Hindlimb muscle (tissue), 1 donor: ENCODE measurements around the gene MMP24OS. TPM values are rescaled to one million over a fixed set of nuclear protein-coding genes. Genes with fewer than 3 reads are reported as not detected.
"Not testable (repeated sequence)": the region's sequence is repeated elsewhere in the genome, so short reads cannot be mapped to it uniquely, and the experiment has no call there.

Experiments used
- DNase-seq: peaks from one replicate; pipeline ENCODE4 v3.0.0-alpha.2; 2013
- polyA plus RNA-seq: library from polyadenylated mRNA; unstranded; fragments of 120-200 nt; gene quantifications from one replicate; pipeline ENCODE4 v1.2.1, GENCODE V29; 2013; ENCODE audit not compliant: insufficient read length

The MMP24OS gene
- polyA plus RNA-seq, 1 donor, result 29.2 TPM

GRCh38 chr20:35274172-35275092, 3.5 kb downstream of the MMP24OS start:
- no peak for DNase-seq

- DNase-seq, result no peak
These were observed 4.3 kb downstream of the MMP24OS start for GRCh38 chr20:35273449-35274171.

- no peak for DNase-seq
These were observed 6.0 kb downstream of the MMP24OS start for GRCh38 chr20:35271904-35272303.

GRCh38 chr20:35271073-35271882, 6.6 kb downstream of the MMP24OS start:
- no peak for DNase-seq

GRCh38 chr20:35270021-35270902, 7.7 kb downstream of the MMP24OS start:
- DNase-seq, result no peak

- no peak for DNase-seq
These were observed 8.7 kb downstream of the MMP24OS start for GRCh38 chr20:35269055-35269781.

GRCh38 chr20:35267092-35267491, 10.8 kb downstream of the MMP24OS start:
- DNase-seq, result no peak

GRCh38 chr20:35264755-35265154, 13.2 kb downstream of the MMP24OS start:
- no peak for DNase-seq

- DNase-seq, result no peak
These were observed 14.2 kb downstream of the MMP24OS start for GRCh38 chr20:35263532-35264341.

- DNase-seq, result not testable (repeated sequence)
These were observed 15.0 kb downstream of the MMP24OS start for GRCh38 chr20:35262731-35263531.

GRCh38 chr20:35262321-35262720, 15.6 kb downstream of the MMP24OS start:
- not testable (repeated sequence) for DNase-seq

GRCh38 chr20:35260426-35260825, 17.5 kb downstream of the MMP24OS start:
- DNase-seq, result no peak

GRCh38 chr20:35257175-35257909, 20.6 kb downstream of the MMP24OS start:
- no peak for DNase-seq

- DNase-seq, result no peak
These were observed 23.4 kb downstream of the MMP24OS start for GRCh38 chr20:35254448-35254999.

GRCh38 chr20:35253010-35253409, 24.9 kb downstream of the MMP24OS start:
- DNase-seq, result no peak

- DNase-seq, result not testable (repeated sequence)
These were observed 25.3 kb downstream of the MMP24OS start for GRCh38 chr20:35252598-35252997.

- DNase-seq, result no peak
These were observed 25.9 kb downstream of the MMP24OS start for GRCh38 chr20:35252037-35252461.

GRCh38 chr20:35251613-35251940, 26.3 kb downstream of the MMP24OS start:
- DNase-seq, result no peak
